SK-N-SH treated with all-trans-retinoic acid at 6 μM for 48 hours (cell line): ENCODE results near the gene CASP7.

Source experiments
- ATAC-seq: fragments of 200-7000 bp; cut with Tn5 transposase; 3 replicates; pipeline ENCODE4 v1.9.1; 2020; ENCODE audit warnings: mild to moderate bottlenecking, moderate library complexity
- CSDC2 ChIP-seq: fragments of 250-450 bp; sonication (Bioruptor Pico); IDR thresholded peaks from 2 replicates; pipeline ENCODE4 v1.5.0; 2020; ENCODE audit warnings: mild to moderate bottlenecking, moderate library complexity
- ESRRG ChIP-seq: fragments of 250-450 bp; sonication (Bioruptor Pico); IDR thresholded peaks from 2 replicates; pipeline ENCODE4 v1.6.1; 2021; ENCODE audit warnings: mild to moderate bottlenecking
- GLIS3 ChIP-seq: fragments of 250-450 bp; sonication (Bioruptor Pico); IDR thresholded peaks from 2 replicates; pipeline ENCODE4 v1.5.0; 2020; ENCODE audit warnings: mild to moderate bottlenecking, moderate library complexity
- ISL1 ChIP-seq: fragments of 250-450 bp; sonication (Bioruptor Pico); IDR thresholded peaks from 2 replicates; pipeline ENCODE4 v2.1.2; 2022; ENCODE audit warnings: mild to moderate bottlenecking, moderate library complexity
- OSR1 ChIP-seq: fragments of 250-450 bp; sonication (Bioruptor Pico); IDR thresholded peaks from 2 replicates; pipeline ENCODE4 v1.8.0; 2022; ENCODE audit warnings: moderate library complexity, mild to moderate bottlenecking, inconsistent platforms
- PPARA ChIP-seq: fragments of 250-450 bp; sonication (Bioruptor Pico); IDR thresholded peaks from 2 replicates; pipeline ENCODE4 v1.5.0; 2020; ENCODE audit warnings: mild to moderate bottlenecking, borderline replicate concordance
- RARB ChIP-seq: fragments of 250-450 bp; sonication (Bioruptor Pico); IDR thresholded peaks from 2 replicates; pipeline ENCODE4 v1.8.0; 2021; ENCODE audit warnings: mild to moderate bottlenecking, moderate library complexity
- SNAI2 ChIP-seq: fragments of 250-450 bp; sonication (Bioruptor Pico); IDR thresholded peaks from 2 replicates; pipeline ENCODE4 v1.5.0; 2020; ENCODE audit warnings: mild to moderate bottlenecking, moderate library complexity
- TCF4 ChIP-seq: fragments of 250-450 bp; sonication (Bioruptor Pico); IDR thresholded peaks from 2 replicates; pipeline ENCODE4 v1.8.0; 2021; ENCODE audit warnings: mild to moderate bottlenecking, moderate library complexity, borderline replicate concordance
- TOX ChIP-seq: fragments of 250-450 bp; sonication (Bioruptor Pico); IDR thresholded peaks from 2 replicates; pipeline ENCODE4 v1.8.0; 2021; ENCODE audit warnings: mild to moderate bottlenecking, moderate library complexity, borderline replicate concordance
- ZFP3 ChIP-seq: fragments of 250-450 bp; sonication (Bioruptor Pico); IDR thresholded peaks from 2 replicates; pipeline ENCODE4 v1.5.0; 2020; ENCODE audit warnings: mild to moderate bottlenecking, moderate library complexity
- ZFP30 ChIP-seq: fragments of 450-650 bp; formaldehyde crosslinking; IDR thresholded peaks from 2 replicates; pipeline ENCODE4 v1.5.0; 2022; ENCODE audit warnings: mild to moderate bottlenecking, moderate library complexity
- ZNF565 ChIP-seq: fragments of 450-650 bp; formaldehyde crosslinking; conservative IDR thresholded peaks from 2 replicates; pipeline ENCODE4 v1.5.0; 2020; ENCODE audit warnings: low read depth, mild to moderate bottlenecking, moderate library complexity
- ZNF70 ChIP-seq: fragments of 450-650 bp; formaldehyde crosslinking; IDR thresholded peaks from 2 replicates; pipeline ENCODE4 v1.5.0; 2020; ENCODE audit warnings: mild to moderate bottlenecking, moderate library complexity
- ZNF8 ChIP-seq: fragments of 450-650 bp; formaldehyde crosslinking; IDR thresholded peaks from 2 replicates; pipeline ENCODE4 v1.5.0; 2020; ENCODE audit warnings: mild to moderate bottlenecking, moderate library complexity
- TF ChIP-seq, protein P1 (sequence below): fragments of 250-450 bp; sonication (Bioruptor Pico); IDR thresholded peaks from 2 replicates; pipeline ENCODE4 v1.8.0; 2021; ENCODE audit warnings: low read depth, mild to moderate bottlenecking, moderate library complexity, borderline replicate concordance
- TF ChIP-seq, protein P2 (sequence below): fragments of 250-450 bp; sonication (Bioruptor Pico); IDR thresholded peaks from 2 replicates; pipeline ENCODE4 v1.5.1; 2020; ENCODE audit warnings: low read depth, mild to moderate bottlenecking, moderate library complexity
- TF ChIP-seq, protein P3 (sequence below): fragments of 250-450 bp; sonication (Bioruptor Pico); IDR thresholded peaks from 2 replicates; pipeline ENCODE4 v1.5.0; 2020; ENCODE audit warnings: mild to moderate bottlenecking, moderate library complexity
- TF ChIP-seq, protein P4 (sequence below): fragments of 250-450 bp; sonication (Bioruptor Pico); IDR thresholded peaks from 2 replicates; pipeline ENCODE4 v1.5.1; 2021; ENCODE audit warnings: mild to moderate bottlenecking, moderate library complexity

The CASP7 gene

DNA sequence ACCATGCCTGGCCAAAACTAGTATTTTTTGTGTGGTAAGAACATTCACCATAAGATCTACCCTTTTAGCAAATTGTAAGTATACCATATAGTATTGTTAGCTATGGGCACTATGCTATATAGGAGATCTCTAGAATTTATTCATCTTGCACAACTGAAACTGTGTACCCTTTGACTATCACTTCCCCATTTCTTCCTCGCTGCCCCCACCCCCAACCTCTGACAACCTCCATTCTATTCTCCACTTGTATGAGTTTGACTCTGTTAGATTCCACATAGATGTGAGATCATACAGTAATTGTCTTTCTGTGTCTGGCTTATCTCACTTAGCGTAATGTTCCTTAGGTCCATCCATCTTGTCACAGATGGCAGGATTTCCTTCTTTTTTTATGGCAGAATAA lies 3.6 kb downstream of the CASP7 start:
- TF ChIP-seq TOX (CRISPR knock-in tag) (no peak), SNAI2 (CRISPR knock-in tag) (no peak), GLIS3 (CRISPR knock-in tag) (no peak), TCF4 (no peak), CSDC2 (no peak), OSR1 (CRISPR knock-in tag) (no peak), ISL1 (no peak), ESRRG (no peak), PPARA (CRISPR knock-in tag) (no peak), ZNF70 (CRISPR knock-in tag) (no peak), ZNF8 (CRISPR knock-in tag) (no peak), RARB (CRISPR knock-in tag) (no peak), ZFP3 (CRISPR knock-in tag) (no peak)
- TF ChIP-seq, protein P1, sequence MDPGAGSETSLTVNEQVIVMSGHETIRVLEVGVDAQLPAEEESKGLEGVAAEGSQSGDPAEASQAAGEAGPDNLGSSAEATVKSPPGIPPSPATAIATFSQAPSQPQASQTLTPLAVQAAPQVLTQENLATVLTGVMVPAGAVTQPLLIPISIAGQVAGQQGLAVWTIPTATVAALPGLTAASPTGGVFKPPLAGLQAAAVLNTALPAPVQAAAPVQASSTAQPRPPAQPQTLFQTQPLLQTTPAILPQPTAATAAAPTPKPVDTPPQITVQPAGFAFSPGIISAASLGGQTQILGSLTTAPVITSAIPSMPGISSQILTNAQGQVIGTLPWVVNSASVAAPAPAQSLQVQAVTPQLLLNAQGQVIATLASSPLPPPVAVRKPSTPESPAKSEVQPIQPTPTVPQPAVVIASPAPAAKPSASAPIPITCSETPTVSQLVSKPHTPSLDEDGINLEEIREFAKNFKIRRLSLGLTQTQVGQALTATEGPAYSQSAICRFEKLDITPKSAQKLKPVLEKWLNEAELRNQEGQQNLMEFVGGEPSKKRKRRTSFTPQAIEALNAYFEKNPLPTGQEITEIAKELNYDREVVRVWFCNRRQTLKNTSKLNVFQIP (CRISPR knock-in tag): no peak
- TF ChIP-seq, protein P2, sequence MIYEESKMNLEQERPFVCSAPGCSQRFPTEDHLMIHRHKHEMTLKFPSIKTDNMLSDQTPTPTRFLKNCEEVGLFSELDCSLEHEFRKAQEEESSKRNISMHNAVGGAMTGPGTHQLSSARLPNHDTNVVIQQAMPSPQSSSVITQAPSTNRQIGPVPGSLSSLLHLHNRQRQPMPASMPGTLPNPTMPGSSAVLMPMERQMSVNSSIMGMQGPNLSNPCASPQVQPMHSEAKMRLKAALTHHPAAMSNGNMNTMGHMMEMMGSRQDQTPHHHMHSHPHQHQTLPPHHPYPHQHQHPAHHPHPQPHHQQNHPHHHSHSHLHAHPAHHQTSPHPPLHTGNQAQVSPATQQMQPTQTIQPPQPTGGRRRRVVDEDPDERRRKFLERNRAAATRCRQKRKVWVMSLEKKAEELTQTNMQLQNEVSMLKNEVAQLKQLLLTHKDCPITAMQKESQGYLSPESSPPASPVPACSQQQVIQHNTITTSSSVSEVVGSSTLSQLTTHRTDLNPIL (CRISPR knock-in tag): no peak
- TF ChIP-seq, protein P3, sequence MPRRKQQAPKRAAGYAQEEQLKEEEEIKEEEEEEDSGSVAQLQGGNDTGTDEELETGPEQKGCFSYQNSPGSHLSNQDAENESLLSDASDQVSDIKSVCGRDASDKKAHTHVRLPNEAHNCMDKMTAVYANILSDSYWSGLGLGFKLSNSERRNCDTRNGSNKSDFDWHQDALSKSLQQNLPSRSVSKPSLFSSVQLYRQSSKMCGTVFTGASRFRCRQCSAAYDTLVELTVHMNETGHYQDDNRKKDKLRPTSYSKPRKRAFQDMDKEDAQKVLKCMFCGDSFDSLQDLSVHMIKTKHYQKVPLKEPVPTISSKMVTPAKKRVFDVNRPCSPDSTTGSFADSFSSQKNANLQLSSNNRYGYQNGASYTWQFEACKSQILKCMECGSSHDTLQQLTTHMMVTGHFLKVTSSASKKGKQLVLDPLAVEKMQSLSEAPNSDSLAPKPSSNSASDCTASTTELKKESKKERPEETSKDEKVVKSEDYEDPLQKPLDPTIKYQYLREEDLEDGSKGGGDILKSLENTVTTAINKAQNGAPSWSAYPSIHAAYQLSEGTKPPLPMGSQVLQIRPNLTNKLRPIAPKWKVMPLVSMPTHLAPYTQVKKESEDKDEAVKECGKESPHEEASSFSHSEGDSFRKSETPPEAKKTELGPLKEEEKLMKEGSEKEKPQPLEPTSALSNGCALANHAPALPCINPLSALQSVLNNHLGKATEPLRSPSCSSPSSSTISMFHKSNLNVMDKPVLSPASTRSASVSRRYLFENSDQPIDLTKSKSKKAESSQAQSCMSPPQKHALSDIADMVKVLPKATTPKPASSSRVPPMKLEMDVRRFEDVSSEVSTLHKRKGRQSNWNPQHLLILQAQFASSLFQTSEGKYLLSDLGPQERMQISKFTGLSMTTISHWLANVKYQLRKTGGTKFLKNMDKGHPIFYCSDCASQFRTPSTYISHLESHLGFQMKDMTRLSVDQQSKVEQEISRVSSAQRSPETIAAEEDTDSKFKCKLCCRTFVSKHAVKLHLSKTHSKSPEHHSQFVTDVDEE (CRISPR knock-in tag): no peak

DNA sequence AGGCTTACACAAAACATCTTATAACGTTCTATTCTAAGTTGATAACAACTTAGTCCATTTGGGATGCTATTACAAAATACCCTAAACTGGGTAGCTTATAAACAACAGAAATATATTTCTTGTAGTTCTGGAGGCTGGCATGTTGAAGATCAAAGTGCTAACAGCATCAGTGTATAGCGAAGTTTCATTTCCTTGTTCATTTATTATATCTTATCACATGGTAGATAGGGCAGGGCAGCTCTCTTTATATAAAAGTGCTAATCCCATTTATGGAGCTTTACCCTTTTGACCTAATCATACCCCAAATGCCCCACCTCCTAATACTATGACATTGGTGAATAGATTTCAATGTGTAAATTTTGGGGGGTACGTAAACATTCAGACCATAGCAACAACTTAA lies 6.3 kb downstream of the CASP7 start:
- ATAC-seq: no peak
- TF ChIP-seq TCF4: no peak
- TF ChIP-seq ZNF70 (CRISPR knock-in tag): no peak
- TF ChIP-seq SNAI2 (CRISPR knock-in tag): no peak
- no peak for TF ChIP-seq RARB (CRISPR knock-in tag)
- TF ChIP-seq, protein P1 (CRISPR knock-in tag): no peak
- TF ChIP-seq ESRRG: no peak
- TF ChIP-seq, protein P4, sequence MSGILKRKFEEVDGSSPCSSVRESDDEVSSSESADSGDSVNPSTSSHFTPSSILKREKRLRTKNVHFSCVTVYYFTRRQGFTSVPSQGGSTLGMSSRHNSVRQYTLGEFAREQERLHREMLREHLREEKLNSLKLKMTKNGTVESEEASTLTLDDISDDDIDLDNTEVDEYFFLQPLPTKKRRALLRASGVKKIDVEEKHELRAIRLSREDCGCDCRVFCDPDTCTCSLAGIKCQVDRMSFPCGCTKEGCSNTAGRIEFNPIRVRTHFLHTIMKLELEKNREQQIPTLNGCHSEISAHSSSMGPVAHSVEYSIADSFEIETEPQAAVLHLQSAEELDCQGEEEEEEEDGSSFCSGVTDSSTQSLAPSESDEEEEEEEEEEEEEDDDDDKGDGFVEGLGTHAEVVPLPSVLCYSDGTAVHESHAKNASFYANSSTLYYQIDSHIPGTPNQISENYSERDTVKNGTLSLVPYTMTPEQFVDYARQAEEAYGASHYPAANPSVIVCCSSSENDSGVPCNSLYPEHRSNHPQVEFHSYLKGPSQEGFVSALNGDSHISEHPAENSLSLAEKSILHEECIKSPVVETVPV (CRISPR knock-in tag): no peak
- TF ChIP-seq ZFP3 (CRISPR knock-in tag): no peak
- TF ChIP-seq, protein P3 (CRISPR knock-in tag): no peak
- TF ChIP-seq GLIS3 (CRISPR knock-in tag): no peak
- TF ChIP-seq ZNF8 (CRISPR knock-in tag): no peak
- no peak for TF ChIP-seq ISL1
- no peak for TF ChIP-seq OSR1 (CRISPR knock-in tag)
- no peak for TF ChIP-seq TOX (CRISPR knock-in tag)
- TF ChIP-seq ZFP30 (CRISPR knock-in tag): no peak
- TF ChIP-seq, protein P2 (CRISPR knock-in tag): no peak
- no peak for TF ChIP-seq ZNF565 (CRISPR knock-in tag)

More for the DNA sequence above, 3.6 kb downstream of the CASP7 start:
- ATAC-seq: no peak
